Brain microvascular endothelial cell (primary cell): ENCODE results near the gene CCN5.

Source experiments
- DNase-seq: peaks from one replicate; pipeline ENCODE4 v3.0.0-alpha.2; 2020
- H3K27ac ChIP-seq: fragments of 250-450 bp; sonication (Bioruptor Pico); 2 replicates; pipeline ENCODE4 v1.5.1; 2020; ENCODE audit warnings: mild to moderate bottlenecking, moderate library complexity
- H3K27me3 ChIP-seq: fragments of 250-450 bp; sonication (Bioruptor Pico); replicated peaks from 2 replicates; pipeline ENCODE4 v1.5.1; 2020; ENCODE audit warnings: mild to moderate bottlenecking
- H3K36me3 ChIP-seq: fragments of 250-450 bp; sonication (Bioruptor Pico); replicated peaks from 2 replicates; pipeline ENCODE4 v1.5.1; 2020; ENCODE audit warnings: mild to moderate bottlenecking
- H3K4me3 ChIP-seq: 2 replicates; pipeline ENCODE4 v1.5.1; 2011; ENCODE audit warnings: low read depth, mild to moderate bottlenecking, control low read depth, low read length, moderate library complexity
- in situ Hi-C: cut with HindIII; loops from 2 replicates; pipeline ENCODE4 v1.10.0; 2017; ENCODE audit warnings: low sequenced_read_pairs, low pct_ligation_motif_present
- TF ChIP-seq, protein P1 (sequence below): IDR thresholded peaks from 2 replicates; pipeline ENCODE4 v1.5.1; 2011; ENCODE audit warnings: low read depth, mild to moderate bottlenecking, moderate library complexity, low read length, control low read depth, inconsistent platforms; ENCODE audit errors: missing control alignments

Gene CCN5

GRCh38 chr20:44681796-44682566 is 33.2 kb upstream of the CCN5 start:
- Histone ChIP-seq H3K36me3 (no peaks in the 10 kb centered on the region), H3K27ac (no peak overlapping the region), H3K27me3 (peaks cover 3% of the 10 kb centered on the region), H3K4me3 (no peak overlapping the region)
- DNase-seq: no peak
- in situ Hi-C loops: loop anchor here (5.0 kb wide), 1 partner anchor 50 kb away; no protein-coding TSS in a partner anchor
- TF ChIP-seq, protein P1, sequence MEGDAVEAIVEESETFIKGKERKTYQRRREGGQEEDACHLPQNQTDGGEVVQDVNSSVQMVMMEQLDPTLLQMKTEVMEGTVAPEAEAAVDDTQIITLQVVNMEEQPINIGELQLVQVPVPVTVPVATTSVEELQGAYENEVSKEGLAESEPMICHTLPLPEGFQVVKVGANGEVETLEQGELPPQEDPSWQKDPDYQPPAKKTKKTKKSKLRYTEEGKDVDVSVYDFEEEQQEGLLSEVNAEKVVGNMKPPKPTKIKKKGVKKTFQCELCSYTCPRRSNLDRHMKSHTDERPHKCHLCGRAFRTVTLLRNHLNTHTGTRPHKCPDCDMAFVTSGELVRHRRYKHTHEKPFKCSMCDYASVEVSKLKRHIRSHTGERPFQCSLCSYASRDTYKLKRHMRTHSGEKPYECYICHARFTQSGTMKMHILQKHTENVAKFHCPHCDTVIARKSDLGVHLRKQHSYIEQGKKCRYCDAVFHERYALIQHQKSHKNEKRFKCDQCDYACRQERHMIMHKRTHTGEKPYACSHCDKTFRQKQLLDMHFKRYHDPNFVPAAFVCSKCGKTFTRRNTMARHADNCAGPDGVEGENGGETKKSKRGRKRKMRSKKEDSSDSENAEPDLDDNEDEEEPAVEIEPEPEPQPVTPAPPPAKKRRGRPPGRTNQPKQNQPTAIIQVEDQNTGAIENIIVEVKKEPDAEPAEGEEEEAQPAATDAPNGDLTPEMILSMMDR: no peak

DNA sequence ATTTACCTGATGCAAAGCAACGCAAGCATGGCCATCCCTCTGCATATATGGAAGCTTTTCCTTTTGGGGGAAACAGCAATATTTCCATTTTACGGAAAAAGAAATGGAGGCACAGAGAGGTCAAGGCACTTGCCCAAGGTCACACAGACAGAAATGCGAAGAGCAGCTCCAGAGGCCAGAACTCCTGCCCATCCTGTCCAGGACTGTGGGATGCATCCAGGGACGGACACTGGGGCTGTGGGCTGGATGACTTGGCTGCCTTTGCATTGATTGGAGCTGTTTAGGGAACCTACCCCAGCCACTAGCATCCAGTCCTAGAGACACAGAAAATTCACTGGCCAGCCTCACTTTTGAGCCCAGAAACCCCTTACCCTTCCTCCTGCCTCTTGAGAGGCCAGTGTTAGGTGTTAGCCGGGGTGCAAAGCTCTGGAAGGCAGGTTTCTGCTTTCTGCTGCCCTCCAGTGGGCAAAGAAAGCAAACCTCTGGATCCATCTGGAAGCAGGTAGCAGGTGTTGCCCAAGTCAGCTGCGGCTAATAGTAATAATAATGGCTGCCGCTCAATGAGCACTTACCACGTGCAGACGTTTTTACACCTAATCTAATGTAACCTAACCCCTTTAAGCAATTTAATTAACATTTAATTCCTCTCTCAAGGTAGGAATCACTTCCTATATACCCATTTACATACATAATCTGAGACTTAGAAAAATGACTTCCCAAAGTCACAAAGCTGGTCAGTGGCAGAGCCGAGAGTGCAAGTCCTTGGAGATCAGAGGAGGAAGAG is 31.7 kb upstream of the CCN5 start:
- Histone ChIP-seq H3K27ac (no peak overlapping the region), H3K4me3 (no peak overlapping the region), H3K27me3 (peaks cover 8% of the 10 kb centered on the region), H3K36me3 (no peaks in the 10 kb centered on the region)
- in situ Hi-C loops: loop anchor here (5.0 kb wide), 1 partner anchor 49 kb away; no protein-coding TSS in a partner anchor
- DNase-seq: no peak
- TF ChIP-seq, protein P1: peak; percentile 68

DNA sequence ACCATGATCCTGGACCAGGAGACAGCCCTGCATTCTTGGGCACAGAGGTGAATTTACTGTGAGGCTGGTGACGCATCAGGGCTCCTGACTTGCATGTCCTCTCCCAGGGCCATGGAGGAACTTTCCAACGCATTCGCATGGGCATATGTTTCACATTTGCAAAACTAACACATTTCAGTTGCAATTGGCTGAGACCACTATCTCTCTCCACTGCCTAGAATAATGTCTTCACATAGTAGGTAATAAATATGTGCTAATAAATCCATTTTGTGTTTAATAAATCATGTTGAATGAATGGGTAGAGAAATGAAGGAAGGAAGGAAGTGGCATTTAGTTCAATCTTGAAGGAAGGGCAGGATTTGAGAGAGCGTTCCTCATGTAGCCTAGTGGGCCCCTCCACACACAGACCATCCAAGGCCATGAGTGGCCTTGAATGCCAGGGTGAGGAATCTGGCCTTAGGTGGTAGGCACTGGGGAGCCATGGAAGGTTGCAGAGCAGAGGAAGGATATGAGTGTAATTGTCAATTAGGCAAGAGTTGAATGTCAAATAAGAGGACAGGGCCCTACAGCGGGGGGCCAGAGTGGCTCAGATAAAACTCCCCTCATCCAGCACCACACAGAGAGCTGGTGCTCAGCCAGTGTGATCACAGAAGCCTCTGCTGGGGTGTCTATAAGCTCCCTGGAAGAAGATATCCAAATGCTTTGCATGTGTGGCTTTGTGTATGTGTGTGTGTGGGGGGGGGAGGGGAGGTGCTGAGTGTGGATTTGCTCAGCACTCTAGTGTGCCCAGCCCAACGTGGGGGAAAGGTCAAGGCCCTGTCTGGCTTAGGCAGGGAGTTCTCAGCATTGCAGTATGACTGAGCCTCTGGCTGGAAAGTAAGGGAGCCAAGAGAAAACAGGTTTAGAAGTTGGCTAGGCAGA is 30.9 kb upstream of the CCN5 start:
- H3K27me3 ChIP-seq: peaks cover 8% of the 10 kb centered on the region
- no peaks in the 10 kb centered on the region for H3K36me3 ChIP-seq
- TF ChIP-seq, protein P1: no peak
- H3K27ac ChIP-seq: no peak overlapping the region
- in situ Hi-C loops: loop anchor here (5.0 kb wide), 1 partner anchor 48 kb away; no protein-coding TSS in a partner anchor
- no peak for DNase-seq
- H3K4me3 ChIP-seq: no peak overlapping the region

- no peaks in the 10 kb centered on the region for H3K36me3 ChIP-seq
- DNase-seq: no peak
- TF ChIP-seq, protein P1: no peak
- no peak overlapping the region for H3K27ac ChIP-seq
- no peak overlapping the region for H3K4me3 ChIP-seq
- in situ Hi-C loops: no loop called here
- H3K27me3 ChIP-seq: peaks cover 8% of the 10 kb centered on the region
These were observed 28.2 kb upstream of the CCN5 start for GRCh38 chr20:44686934-44687333.

GRCh38 chr20:44688053-44688625 is 27.0 kb upstream of the CCN5 start:
- Histone ChIP-seq H3K36me3 (no peaks in the 10 kb centered on the region), H3K27me3 (peaks cover 7% of the 10 kb centered on the region), H3K27ac (no peak overlapping the region), H3K4me3 (no peak overlapping the region)
- DNase-seq: no peak
- TF ChIP-seq, protein P1: no peak
- in situ Hi-C loops: no loop called here
